ENCODE data around the gene RASA2. TPM values are rescaled to one million over a fixed set of nuclear protein-coding genes. Genes with fewer than 3 reads are reported as not detected.

RASA2 gene
- total and polyA plus RNA-seq, 8 donors = 2.6 to 32.1 (median 10.9) TPM

GRCh38 chr3:141538568-141539240, 51.9 kb downstream of the RASA2 start:
- DNase-seq = no peak
- peaks cover 0 to 4% (median 0%) of the 10 kb centered on the region in 4 donors for H3K9me3 ChIP-seq
- no peaks in the 10 kb centered on the region for H3K27me3 ChIP-seq
- H3K27ac ChIP-seq = no peak overlapping the region
- H3K36me3 ChIP-seq = peaks cover 0 to 40% (median 35%) of the 10 kb centered on the region in 4 donors
- 77 to 89% (median 78%) methylated on average over 2 of the region's 2 CpGs for WGBS, 5 donors
- no peak overlapping the region for H3K4me3 ChIP-seq
- peaks cover 0 to 27% (median 8%) of the 10 kb centered on the region in 4 donors for H3K4me1 ChIP-seq
- TF ChIP-seq POLR2A (IDR thresholded peaks at IDR 0.05) (no peak), EP300 (IDR thresholded peaks at IDR 0.05) (no peak), POLR2AphosphoS5 (IDR thresholded peaks at IDR 0.05) (no peak), CTCF (IDR thresholded peaks at IDR 0.05) (no peak)
- intact Hi-C loops (cut with DNase I; ENCODE audit: low total_unique reads) = no loop called here

GRCh38 chr3:141539431-141540187, 52.8 kb downstream of the RASA2 start:
- peaks cover 0 to 27% (median 8%) of the 10 kb centered on the region in 4 donors for H3K4me1 ChIP-seq
- H3K9me3 ChIP-seq = peaks cover 0 to 4% (median 0%) of the 10 kb centered on the region in 4 donors
- 87 to 92% (median 90%) methylated on average over 5 of the region's 5 CpGs for WGBS, 5 donors
- no peaks in the 10 kb centered on the region for H3K27me3 ChIP-seq
- no peak overlapping the region for H3K27ac ChIP-seq
- intact Hi-C loops (cut with DNase I; ENCODE audit: low total_unique reads) = no loop called here
- no peak overlapping the region for H3K4me3 ChIP-seq
- TF ChIP-seq POLR2AphosphoS5 (IDR thresholded peaks at IDR 0.05) (no peak), CTCF (IDR thresholded peaks at IDR 0.05) (no peak), POLR2A (IDR thresholded peaks at IDR 0.05) (no peak), EP300 (IDR thresholded peaks at IDR 0.05) (no peak)
- no peak for DNase-seq
- peaks cover 0 to 49% (median 39%) of the 10 kb centered on the region in 4 donors for H3K36me3 ChIP-seq

GRCh38 chr3:141540531-141540930, 53.7 kb downstream of the RASA2 start:
- TF ChIP-seq POLR2AphosphoS5 (IDR thresholded peaks at IDR 0.05) (no peak), POLR2A (IDR thresholded peaks at IDR 0.05) (no peak), EP300 (IDR thresholded peaks at IDR 0.05) (no peak), CTCF (IDR thresholded peaks at IDR 0.05) (no peak)
- no peak for DNase-seq
- Histone ChIP-seq H3K36me3 (peaks cover 0 to 55% (median 38%) of the 10 kb centered on the region in 4 donors), H3K4me3 (no peak overlapping the region), H3K4me1 (peaks cover 0 to 27% (median 8%) of the 10 kb centered on the region in 4 donors), H3K27ac (no peak overlapping the region), H3K9me3 (peaks cover 0 to 4% (median 0%) of the 10 kb centered on the region in 4 donors), H3K27me3 (no peaks in the 10 kb centered on the region)
- WGBS, 5 donors = 70 to 80% (median 74%) methylated on average over 2 of the region's 2 CpGs
- intact Hi-C loops (cut with DNase I; ENCODE audit: low total_unique reads) = no loop called here

GRCh38 chr3:141542202-141542969, 55.6 kb downstream of the RASA2 start:
- DNase-seq = no peak
- 89 to 95% (median 92%) methylated on average over 2 of the region's 2 CpGs for WGBS, 5 donors
- intact Hi-C loops (cut with DNase I; ENCODE audit: low total_unique reads) = no loop called here
- H3K27ac ChIP-seq = no peak overlapping the region
- H3K9me3 ChIP-seq = peaks cover 0 to 4% (median 0%) of the 10 kb centered on the region in 4 donors
- TF ChIP-seq POLR2AphosphoS5 (IDR thresholded peaks at IDR 0.05) (no peak), CTCF (IDR thresholded peaks at IDR 0.05) (no peak), POLR2A (IDR thresholded peaks at IDR 0.05) (no peak), EP300 (IDR thresholded peaks at IDR 0.05) (no peak)
- H3K36me3 ChIP-seq = peaks cover 0 to 58% (median 28%) of the 10 kb centered on the region in 4 donors
- H3K27me3 ChIP-seq = no peaks in the 10 kb centered on the region
- H3K4me3 ChIP-seq = no peak overlapping the region
- peaks cover 0 to 27% (median 8%) of the 10 kb centered on the region in 4 donors for H3K4me1 ChIP-seq

All from stomach (tissue), 9 donors.